Suppressor macrophage treated with lipopolysaccharide for 1 hour (primary cell): ENCODE data around the gene SOX13.
"Not testable (repeated sequence)": the region's sequence is repeated elsewhere in the genome, so short reads cannot be mapped to it uniquely, and the experiment has no call there.

ENCODE experiments used
- DNase-seq, 3 donors: peaks; one replicate each; pipeline ENCODE4 v3.0.0-alpha.2; 2020 to 2022

SOX13 gene

GRCh38 chr1:204072931-204073836 is at the start of gene SOX13:
Gene SOX13 (plus strand): TSS chr1:204073115. CDS start chr1:204112916, 39,801 bp downstream.
- peak; percentile 78 to 85 (median 81) for DNase-seq

DNA sequence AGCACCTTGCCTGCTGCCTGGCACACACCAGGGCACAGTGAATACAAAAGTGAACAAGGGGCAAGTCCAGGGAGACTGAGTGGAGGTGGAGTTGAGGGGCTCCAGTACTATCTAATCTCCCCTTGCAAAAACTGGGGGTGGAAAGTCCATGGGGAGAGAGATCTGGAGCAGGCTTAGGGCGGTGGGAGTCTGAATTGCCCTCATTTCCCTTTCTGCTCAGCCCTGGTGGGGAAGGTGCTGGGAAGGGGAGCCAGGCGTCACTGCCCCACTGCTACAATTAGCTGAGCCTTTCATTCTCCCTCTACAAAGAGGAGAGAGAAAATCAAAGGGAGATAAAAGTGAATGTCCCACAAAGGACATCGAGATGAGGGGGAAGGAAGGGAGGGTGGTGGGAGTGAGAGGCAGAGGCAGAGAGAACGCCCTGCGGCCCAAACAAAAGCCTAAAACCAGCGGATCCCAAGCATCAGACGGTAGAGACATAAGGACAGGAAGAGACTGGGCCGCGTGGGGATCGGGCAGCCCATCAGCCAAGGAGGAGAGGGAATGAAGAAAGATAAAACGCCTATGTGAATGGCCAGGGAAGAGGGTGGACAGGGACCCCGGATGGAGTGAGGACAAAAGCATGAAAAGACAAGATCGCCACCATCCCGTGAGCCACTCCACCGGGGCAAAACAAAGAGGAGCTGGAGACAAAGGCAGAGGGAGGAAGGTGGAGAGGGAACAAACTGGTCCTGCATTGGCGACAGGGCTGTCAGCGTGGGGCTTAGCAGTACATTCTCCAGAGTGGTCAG is 46.8 kb upstream of the SOX13 start:
- DNase-seq = no peak

GRCh38 chr1:204027446-204027845 is 45.5 kb upstream of the SOX13 start:
- no peak for DNase-seq

GRCh38 chr1:204029016-204029415 is 43.9 kb upstream of the SOX13 start:
- no peak for DNase-seq

- peak in 1 of 3 donors; percentile 10 for DNase-seq
These were observed 41.7 kb upstream of the SOX13 start for GRCh38 chr1:204031098-204031710.

DNA sequence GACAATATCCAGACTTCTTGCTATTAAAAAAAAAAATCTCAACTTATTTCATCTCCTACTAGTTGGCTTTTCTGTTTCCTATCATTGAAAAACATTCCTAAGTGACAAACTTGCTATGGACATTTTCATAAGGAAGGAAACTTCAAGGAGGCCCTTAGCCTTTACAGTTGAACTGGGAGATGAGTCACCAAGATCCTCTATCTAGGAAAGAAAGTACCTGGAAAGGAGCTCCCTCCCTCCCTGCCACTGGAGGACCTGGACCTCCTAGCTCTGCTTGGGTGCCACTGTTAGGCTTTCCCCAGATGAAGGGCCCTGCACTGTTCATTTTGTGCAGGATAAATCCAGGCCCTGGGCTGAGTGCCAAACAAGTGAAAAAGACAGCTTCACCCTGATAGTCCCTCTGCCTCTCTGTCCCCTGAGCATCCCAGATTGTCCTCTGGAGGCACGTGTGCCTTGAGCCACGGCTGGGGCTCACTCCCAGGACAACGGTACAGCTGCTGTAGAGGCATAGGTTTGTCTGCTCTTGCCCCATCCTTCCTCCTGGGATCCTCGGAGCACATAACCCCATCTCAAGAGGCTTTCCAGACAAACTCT is 40.2 kb upstream of the SOX13 start:
- no peak for DNase-seq

GRCh38 chr1:204033306-204033705 is 39.6 kb upstream of the SOX13 start:
- no peak for DNase-seq

GRCh38 chr1:204036882-204037655 is 35.8 kb upstream of the SOX13 start:
- DNase-seq = no peak

GRCh38 chr1:204041232-204041767 is 31.6 kb upstream of the SOX13 start:
- peak in 1 of 3 donors; percentile 18 for DNase-seq

DNA sequence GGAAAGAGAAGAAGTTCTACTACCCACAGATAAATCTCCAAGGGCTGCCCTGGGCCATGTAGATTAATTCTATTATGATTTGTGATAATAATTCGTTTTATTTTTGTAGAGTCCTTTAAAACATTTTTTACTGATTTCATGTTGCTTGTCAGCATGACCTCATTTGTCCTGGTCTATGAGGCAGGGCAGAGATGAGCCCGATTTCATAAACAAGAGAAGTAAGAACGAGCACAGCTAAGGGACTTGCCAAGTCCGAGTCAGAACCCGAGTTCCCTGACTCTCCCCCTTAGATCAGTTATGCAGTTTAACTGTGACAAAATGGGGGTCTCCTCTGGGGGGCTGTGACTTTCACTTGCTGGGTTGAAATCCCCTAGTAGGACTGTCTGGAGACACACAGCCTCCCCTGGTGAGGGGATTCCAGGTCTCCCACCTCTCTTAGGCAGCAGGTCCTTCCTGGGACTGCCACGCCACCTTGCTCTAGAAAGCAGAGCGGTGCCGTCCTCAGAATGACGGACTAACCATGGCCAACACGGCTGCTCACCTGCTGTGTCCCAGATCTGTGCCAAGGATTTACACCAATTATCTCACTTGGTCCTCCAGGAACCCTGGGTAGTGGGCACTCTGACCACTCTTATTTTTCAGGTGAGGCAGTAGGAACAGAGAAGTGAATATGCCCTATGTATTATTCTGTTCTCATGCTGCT is 31.0 kb upstream of the SOX13 start:
- DNase-seq = peak; percentile 37 to 60 (median 48)

GRCh38 chr1:204042516-204042915 is 30.4 kb upstream of the SOX13 start:
- peak; percentile 52 to 74 (median 61) for DNase-seq

- DNase-seq = peak in 1 of 3 donors; percentile 12
These were observed 29.2 kb upstream of the SOX13 start for GRCh38 chr1:204043680-204044079.

DNA sequence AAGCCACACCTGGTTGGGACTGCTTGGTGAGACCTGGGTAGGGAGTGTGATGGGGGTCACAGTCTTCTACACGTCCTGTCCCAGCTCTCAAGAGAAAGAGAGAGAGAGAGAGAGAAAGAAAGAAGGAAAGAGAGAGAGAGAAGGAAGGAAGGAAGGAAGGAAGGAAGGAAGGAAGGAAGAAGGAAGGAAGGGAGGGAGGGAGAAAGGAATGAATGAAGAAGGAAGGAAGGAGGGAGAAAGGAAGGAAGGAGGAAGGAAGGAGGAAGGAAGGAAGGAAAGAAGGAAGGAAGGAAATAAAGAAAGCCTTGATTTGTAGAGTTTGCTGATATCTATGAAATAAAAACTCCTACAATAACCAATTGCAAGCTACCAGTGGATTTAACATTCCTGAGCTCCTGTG is 28.5 kb upstream of the SOX13 start:
- no peak for DNase-seq

GRCh38 chr1:204045430-204045829 is 27.5 kb upstream of the SOX13 start:
- DNase-seq = peak; percentile 18 to 29 (median 24)

DNA sequence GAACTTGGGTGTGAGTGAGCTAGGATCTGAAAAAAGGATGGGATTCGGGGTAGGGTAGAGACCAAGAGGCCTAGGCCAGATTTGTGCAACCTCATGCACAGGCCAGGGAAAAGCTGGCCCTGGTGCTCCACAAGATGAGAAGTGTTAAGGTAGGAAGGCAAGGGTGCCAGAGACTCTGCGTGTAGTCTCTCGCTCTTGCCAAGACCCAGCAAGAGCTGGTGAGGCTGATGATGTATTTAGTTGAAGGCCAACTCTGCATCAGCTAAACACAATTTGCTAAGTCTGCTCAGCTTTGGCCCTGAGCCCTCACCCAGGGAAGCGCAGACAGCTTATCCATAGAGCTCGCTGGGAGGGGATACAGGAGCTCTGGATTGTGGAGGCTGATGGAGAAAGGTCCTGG is 26.6 kb upstream of the SOX13 start:
- peak in 1 of 3 donors; percentile 14 for DNase-seq

- DNase-seq = not testable (repeated sequence)
These were observed 24.1 kb upstream of the SOX13 start for GRCh38 chr1:204048796-204049195.

GRCh38 chr1:204051258-204051657 is 21.7 kb upstream of the SOX13 start:
- no peak for DNase-seq

- DNase-seq = peak in 1 of 3 donors; percentile 13
These were observed 21.2 kb upstream of the SOX13 start for GRCh38 chr1:204051718-204052117.

DNA sequence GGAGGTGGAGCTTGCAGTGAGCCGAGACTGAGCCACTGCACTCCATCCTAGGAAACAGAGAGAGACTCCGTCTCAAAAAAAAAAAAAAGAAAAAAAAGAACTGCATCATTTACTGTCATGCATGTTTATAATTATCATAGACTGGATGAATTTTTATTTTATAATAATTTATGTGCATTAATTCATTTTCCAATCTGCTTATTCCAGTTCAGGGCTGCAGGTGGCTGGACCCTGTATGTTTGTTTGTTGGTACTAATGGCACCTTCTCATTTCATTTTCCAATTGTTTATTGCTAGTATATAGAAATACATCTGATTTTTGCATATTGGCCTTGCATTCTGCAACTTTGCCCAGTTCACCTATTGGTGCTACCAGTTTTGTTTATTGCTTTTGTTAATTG is 19.0 kb upstream of the SOX13 start:
- DNase-seq = no peak

DNA sequence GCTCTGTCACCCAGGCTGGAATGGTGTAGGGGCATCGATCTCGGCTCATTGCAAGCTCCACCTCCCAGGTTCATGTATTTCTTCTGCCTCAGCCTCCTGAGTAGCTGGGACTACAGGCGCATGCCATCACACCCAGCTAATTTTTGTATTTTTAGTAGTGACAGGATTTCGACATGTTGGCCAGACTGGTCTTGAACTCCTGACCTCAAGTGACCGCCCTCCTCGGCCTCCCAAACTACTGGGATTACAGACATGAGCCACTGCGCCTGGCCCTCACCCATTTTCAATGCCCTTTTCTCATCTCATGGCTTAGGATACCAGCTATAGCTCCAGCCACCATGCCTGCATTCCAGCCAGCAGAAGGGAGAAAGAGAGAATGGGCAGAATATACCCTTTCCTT is 12.9 kb upstream of the SOX13 start:
- no peak for DNase-seq

DNA sequence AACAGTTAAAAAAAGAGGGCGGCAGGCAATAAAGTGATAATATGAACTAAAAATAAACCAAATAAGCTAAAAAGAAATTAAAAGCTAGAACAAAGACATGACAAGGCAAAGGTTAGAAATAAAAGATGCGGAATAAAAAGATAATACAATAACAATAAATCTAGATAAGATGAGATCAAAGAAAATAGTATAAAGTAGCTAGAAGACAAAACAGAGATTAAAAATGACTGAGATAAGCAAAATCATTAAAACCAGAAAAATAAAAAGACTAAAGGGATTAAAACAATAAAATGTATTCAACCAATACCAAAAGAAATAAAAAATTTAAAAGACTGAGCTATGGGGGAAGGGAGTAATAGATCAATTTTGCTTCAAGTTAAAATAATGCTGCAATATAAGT is 10.8 kb upstream of the SOX13 start:
- DNase-seq = no peak
